ENCODE measurements around the gene DCDC2B. TPM values are rescaled to one million over a fixed set of nuclear protein-coding genes. Genes with fewer than 3 reads are reported as not detected.

Gene DCDC2B
- total and polyA plus RNA-seq, 10 of the 15 experiments (the other 5 are each of a cell fraction or from before 2014, with no cell fraction given) = 0.12 to 0.21 (median 0.15) TPM; not detected in 7

DNA sequence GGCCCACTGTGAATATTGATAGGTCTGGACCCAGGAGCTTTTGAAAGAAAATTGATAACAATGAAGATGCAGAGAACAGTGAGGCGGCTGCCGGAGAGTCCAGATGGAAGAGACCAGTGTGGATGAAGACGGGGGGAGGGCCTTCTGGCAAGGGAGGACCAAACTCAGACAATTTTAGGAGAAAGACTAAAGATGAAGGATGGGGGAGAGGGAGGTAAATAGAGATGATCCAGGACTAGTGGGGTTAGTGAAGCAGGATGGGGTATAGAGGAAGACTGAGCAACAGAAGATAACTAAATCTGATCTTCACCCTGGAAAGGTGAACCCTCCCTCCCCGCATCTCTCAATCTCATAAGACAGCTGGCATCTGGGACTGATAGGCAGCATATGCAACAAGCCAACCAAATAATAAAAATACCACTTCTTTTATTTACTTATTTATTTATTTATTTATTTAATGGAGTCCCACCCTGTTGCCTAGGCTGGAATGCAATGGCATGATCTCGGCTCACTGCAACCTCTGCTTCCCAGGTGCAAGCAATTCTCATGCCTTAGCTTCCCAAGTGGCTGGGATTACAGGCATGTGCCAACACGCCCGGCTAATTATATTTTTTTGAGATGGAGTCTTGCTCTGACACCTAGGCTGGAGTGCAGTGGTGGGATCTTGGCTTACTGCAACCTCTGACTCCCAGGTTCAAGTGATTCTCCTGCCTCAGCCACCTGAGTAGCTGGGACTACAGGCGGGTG, 23.8 kb downstream of the DCDC2B start:
- no peaks in the 10 kb centered on the region for H4K20me1 ChIP-seq (ENCODE audit: control insufficient read depth, insufficient read depth)
- no peak overlapping the region for H3K9ac ChIP-seq (ENCODE audit: control insufficient read depth, insufficient read depth, low read length)
- H3K4me1 ChIP-seq (ENCODE audit: control insufficient read depth, insufficient read depth, low read length) = no peaks in the 10 kb centered on the region
- FAIRE-seq = no peak
- 98% methylated on average over 8 of the region's 8 CpGs for WGBS (ENCODE audit: insufficient coverage, insufficient replicate concordance, low lambda C conversion rate, missing lambda C conversion rate)
- ChIA-PET POLR2A (interaction anchor here (0.5 kb wide), 1 partner anchor 22 kb away, joined by 5 read pairs; no protein-coding TSS in a partner anchor), RAD21 (ENCODE audit: unreplicated experiment) (no interaction called here), SMC1A (ENCODE audit: uncharacterized antibody, unreplicated experiment) (interaction anchor here (0.8 kb wide), 1 partner anchor 14 kb away, joined by 3 read pairs; no protein-coding TSS in a partner anchor), CTCF (interaction anchor here (2.8 kb wide), 1 partner anchor 17 kb away, joined by 9 read pairs; no protein-coding TSS in a partner anchor)
- H3K4me2 ChIP-seq (ENCODE audit: control insufficient read depth, insufficient read depth) = no peak overlapping the region
- H3K9me3 ChIP-seq (replicated peaks; ENCODE audit: control insufficient read depth, insufficient read depth, low read length) = no peaks in the 10 kb centered on the region
- H3K27me3 ChIP-seq (replicated peaks in 1 of 2; ENCODE audit: control insufficient read depth in 2 of 2, insufficient read depth in 2 of 2, low read length in 1 of 2) = no peaks in the 10 kb centered on the region
- in situ Hi-C loops (cut with MboI) = no loop called here
- H3K36me3 ChIP-seq (ENCODE audit: control insufficient read depth in 2 of 2, insufficient read depth in 2 of 2, low read length in 1 of 2) = peaks cover 11 to 18% of the 10 kb centered on the region in 2 experiments; a peak in 3 of 4 replicates
- no peaks in the 10 kb centered on the region for H3K79me2 ChIP-seq (ENCODE audit: control insufficient read depth, insufficient read depth, low read length)
- H3K4me3 ChIP-seq = no peak overlapping the region
- no peak for DNase-seq (ENCODE audit: low read depth, low spot score)
- no peak for ATAC-seq
- intact Hi-C loops (cut with micrococcal nuclease; ENCODE audit: unreplicated experiment) = no loop called here
- no peak overlapping the region for H2AFZ ChIP-seq (ENCODE audit: control insufficient read depth, low read depth, low read length)
- H3K27ac ChIP-seq (ENCODE audit: control insufficient read depth, insufficient read depth) = no peak overlapping the region
- TF ChIP-seq POLR2A (IDR thresholded peaks at IDR 0.05; ENCODE audit: low read depth, low read length) (peak; percentile 7; the same call in 1 of the 2 replicates), KDM1A (IDR thresholded peaks at IDR 0.05; ENCODE audit: borderline replicate concordance) (no peak)
- no TSS peak for BruUV-seq (replicated peaks)

DNA sequence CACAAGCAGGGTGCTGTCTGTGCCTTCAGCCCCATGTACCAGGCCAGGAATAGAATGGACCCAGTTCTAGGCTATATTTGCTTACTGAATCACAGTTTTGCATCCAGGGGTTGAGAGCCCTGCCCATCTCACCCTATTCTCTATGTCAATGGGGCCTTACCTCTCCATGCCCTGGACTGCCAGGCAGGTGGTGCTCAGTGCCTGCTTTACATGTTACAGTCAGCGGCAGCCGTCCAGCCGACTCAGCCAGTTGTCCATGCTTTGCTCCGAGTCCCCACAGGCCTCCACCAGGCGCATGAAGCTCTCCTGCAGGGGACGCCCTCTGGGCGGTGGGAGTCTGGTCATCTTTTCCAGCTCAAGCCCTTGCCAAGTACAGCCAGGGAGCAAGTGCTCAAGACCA, 25.9 kb downstream of the DCDC2B start:
- H4K20me1 ChIP-seq (ENCODE audit: control insufficient read depth, insufficient read depth) = no peaks in the 10 kb centered on the region
- SMC1A ChIA-PET (ENCODE audit: uncharacterized antibody, unreplicated experiment) = no interaction called here
- H3K27ac ChIP-seq (ENCODE audit: control insufficient read depth, insufficient read depth) = no peak overlapping the region
- no peaks in the 10 kb centered on the region for H3K9me3 ChIP-seq (replicated peaks; ENCODE audit: control insufficient read depth, insufficient read depth, low read length)
- intact Hi-C loops (cut with micrococcal nuclease; ENCODE audit: unreplicated experiment) (no loop called here), in situ Hi-C loops (cut with MboI) (no loop called here)
- FAIRE-seq = no peak
- WGBS (ENCODE audit: insufficient coverage, insufficient replicate concordance, low lambda C conversion rate, missing lambda C conversion rate) = 78% methylated on average over 7 of the region's 7 CpGs
- POLR2A ChIA-PET = no interaction called here
- RAD21 ChIA-PET (ENCODE audit: unreplicated experiment) = no interaction called here
- H3K79me2 ChIP-seq (ENCODE audit: control insufficient read depth, insufficient read depth, low read length) = no peaks in the 10 kb centered on the region
- BruUV-seq (replicated peaks) = no TSS peak
- H3K27me3 ChIP-seq (replicated peaks in 1 of 2; ENCODE audit: control insufficient read depth in 2 of 2, insufficient read depth in 2 of 2, low read length in 1 of 2) = no peaks in the 10 kb centered on the region
- CTCF ChIA-PET = interaction anchor here (0.5 to 3.2 kb wide), 2 partner anchors 19 to 57 kb away, joined by 3 to 10 read pairs; partner anchors contain the start of gene HDAC1
- DNase-seq (ENCODE audit: low read depth, low spot score) = no peak
- H3K4me3 ChIP-seq = no peak overlapping the region
- H2AFZ ChIP-seq (ENCODE audit: control insufficient read depth, low read depth, low read length) = no peak overlapping the region
- peak; percentile 16; the same call in 1 of the 3 replicates for ATAC-seq
- H3K4me1 ChIP-seq (ENCODE audit: control insufficient read depth, insufficient read depth, low read length) = no peaks in the 10 kb centered on the region
- no peak overlapping the region for H3K9ac ChIP-seq (ENCODE audit: control insufficient read depth, insufficient read depth, low read length)
- no peak overlapping the region for H3K4me2 ChIP-seq (ENCODE audit: control insufficient read depth, insufficient read depth)
- H3K36me3 ChIP-seq (ENCODE audit: control insufficient read depth in 2 of 2, insufficient read depth in 2 of 2, low read length in 1 of 2) = peaks cover 5 to 8% of the 10 kb centered on the region in 2 experiments; a peak in 3 of 4 replicates
- no peak for TF ChIP-seq SMARCA5 (IDR thresholded peaks at IDR 0.05)
- TF ChIP-seq ZNF384 (IDR thresholded peaks at IDR 0.05; ENCODE audit: borderline replicate concordance, low read depth, low read length) = no peak
- no peak for TF ChIP-seq ZNF274 (IDR thresholded peaks at IDR 0.05; ENCODE audit: insufficient read depth, insufficient read length)
- no peak for TF ChIP-seq EZH2 (IDR thresholded peaks at IDR 0.05; ENCODE audit: borderline replicate concordance, control insufficient read depth, low read depth, low read length)
- TF ChIP-seq RUNX3 (IDR thresholded peaks at IDR 0.05; ENCODE audit: low read length) = no peak
- TF ChIP-seq, protein P1, sequence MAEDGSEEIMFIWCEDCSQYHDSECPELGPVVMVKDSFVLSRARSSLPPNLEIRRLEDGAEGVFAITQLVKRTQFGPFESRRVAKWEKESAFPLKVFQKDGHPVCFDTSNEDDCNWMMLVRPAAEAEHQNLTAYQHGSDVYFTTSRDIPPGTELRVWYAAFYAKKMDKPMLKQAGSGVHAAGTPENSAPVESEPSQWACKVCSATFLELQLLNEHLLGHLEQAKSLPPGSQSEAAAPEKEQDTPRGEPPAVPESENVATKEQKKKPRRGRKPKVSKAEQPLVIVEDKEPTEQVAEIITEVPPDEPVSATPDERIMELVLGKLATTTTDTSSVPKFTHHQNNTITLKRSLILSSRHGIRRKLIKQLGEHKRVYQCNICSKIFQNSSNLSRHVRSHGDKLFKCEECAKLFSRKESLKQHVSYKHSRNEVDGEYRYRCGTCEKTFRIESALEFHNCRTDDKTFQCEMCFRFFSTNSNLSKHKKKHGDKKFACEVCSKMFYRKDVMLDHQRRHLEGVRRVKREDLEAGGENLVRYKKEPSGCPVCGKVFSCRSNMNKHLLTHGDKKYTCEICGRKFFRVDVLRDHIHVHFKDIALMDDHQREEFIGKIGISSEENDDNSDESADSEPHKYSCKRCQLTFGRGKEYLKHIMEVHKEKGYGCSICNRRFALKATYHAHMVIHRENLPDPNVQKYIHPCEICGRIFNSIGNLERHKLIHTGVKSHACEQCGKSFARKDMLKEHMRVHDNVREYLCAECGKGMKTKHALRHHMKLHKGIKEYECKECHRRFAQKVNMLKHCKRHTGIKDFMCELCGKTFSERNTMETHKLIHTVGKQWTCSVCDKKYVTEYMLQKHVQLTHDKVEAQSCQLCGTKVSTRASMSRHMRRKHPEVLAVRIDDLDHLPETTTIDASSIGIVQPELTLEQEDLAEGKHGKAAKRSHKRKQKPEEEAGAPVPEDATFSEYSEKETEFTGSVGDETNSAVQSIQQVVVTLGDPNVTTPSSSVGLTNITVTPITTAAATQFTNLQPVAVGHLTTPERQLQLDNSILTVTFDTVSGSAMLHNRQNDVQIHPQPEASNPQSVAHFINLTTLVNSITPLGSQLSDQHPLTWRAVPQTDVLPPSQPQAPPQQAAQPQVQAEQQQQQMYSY (CRISPR knock-in tag; IDR thresholded peaks at IDR 0.05) = no peak
- no peak for TF ChIP-seq TCF12 (IDR thresholded peaks at IDR 0.05; ENCODE audit: low read depth, low read length)
- TF ChIP-seq FOXK2 (IDR thresholded peaks at IDR 0.05) = no peak
- TF ChIP-seq, protein P2, sequence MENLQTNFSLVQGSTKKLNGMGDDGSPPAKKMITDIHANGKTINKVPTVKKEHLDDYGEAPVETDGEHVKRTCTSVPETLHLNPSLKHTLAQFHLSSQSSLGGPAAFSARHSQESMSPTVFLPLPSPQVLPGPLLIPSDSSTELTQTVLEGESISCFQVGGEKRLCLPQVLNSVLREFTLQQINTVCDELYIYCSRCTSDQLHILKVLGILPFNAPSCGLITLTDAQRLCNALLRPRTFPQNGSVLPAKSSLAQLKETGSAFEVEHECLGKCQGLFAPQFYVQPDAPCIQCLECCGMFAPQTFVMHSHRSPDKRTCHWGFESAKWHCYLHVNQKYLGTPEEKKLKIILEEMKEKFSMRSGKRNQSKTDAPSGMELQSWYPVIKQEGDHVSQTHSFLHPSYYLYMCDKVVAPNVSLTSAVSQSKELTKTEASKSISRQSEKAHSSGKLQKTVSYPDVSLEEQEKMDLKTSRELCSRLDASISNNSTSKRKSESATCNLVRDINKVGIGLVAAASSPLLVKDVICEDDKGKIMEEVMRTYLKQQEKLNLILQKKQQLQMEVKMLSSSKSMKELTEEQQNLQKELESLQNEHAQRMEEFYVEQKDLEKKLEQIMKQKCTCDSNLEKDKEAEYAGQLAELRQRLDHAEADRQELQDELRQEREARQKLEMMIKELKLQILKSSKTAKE (IDR thresholded peaks at IDR 0.05; ENCODE audit: low read depth, poor library complexity, severe bottlenecking) = no peak
- no peak for TF ChIP-seq RELA (IDR thresholded peaks at IDR 0.05; ENCODE audit: borderline replicate concordance, partially characterized antibody)

Measured in GM12878 (cell line).